Measurements from ENCODE around the gene ROR1. TPM values are rescaled to one million over a fixed set of nuclear protein-coding genes. Genes with fewer than 3 reads are reported as not detected.

The ROR1 gene
- total and polyA plus RNA-seq, 2 donors (not counting 1 experiment from before 2014, with no cell fraction given): 0.46 to 16.0 TPM

GRCh38 chr1:63936276-63936675, 162.5 kb downstream of the ROR1 start:
- TF ChIP-seq EZH2 (IDR thresholded peaks at IDR 0.05; ENCODE audit: borderline replicate concordance, insufficient read depth, low read depth, low read length, poor library complexity, severe bottlenecking) (no peak), CTCF (IDR thresholded peaks at IDR 0.05) (no peak)
- H3K27ac Mint-ChIP-seq: no peak overlapping the region
- H3K27me3 Mint-ChIP-seq: no peaks in the 10 kb centered on the region
- intact Hi-C loops (cut with micrococcal nuclease): no loop called here
- no peaks in the 10 kb centered on the region for H3K9me3 Mint-ChIP-seq (ENCODE audit: insufficient read depth)
- Histone ChIP-seq H3K9ac (ENCODE audit: low read length) (no peak overlapping the region), H3K27me3 (replicated peaks in 1 of 4; ENCODE audit: control extremely low read depth in 1 of 4, control insufficient read depth in 3 of 4, insufficient read depth in 4 of 4, low read length in 3 of 4) (no peaks in the 10 kb centered on the region), H3K4me3 (ENCODE audit: control extremely low read depth in 1 of 5, extremely low read depth in 1 of 5, insufficient read depth in 1 of 5, low read depth in 2 of 5, low read length in 4 of 5) (no peak overlapping the region), H3K4me2 (replicated peaks; ENCODE audit: low read depth, low read length, poor library complexity, severe bottlenecking) (no peak overlapping the region), H3K27ac (ENCODE audit: low read length in 2 of 2) (no peak overlapping the region), H4K20me1 (ENCODE audit: control insufficient read depth, insufficient read depth, low read length, poor library complexity, severe bottlenecking) (no peaks in the 10 kb centered on the region), H3K9me3 (ENCODE audit: control extremely low read depth in 1 of 3, control insufficient read depth in 2 of 3, insufficient read depth in 1 of 3, low read length in 2 of 3) (no peaks in the 10 kb centered on the region), H3K4me1 (ENCODE audit: control insufficient read depth in 2 of 2, insufficient read depth in 2 of 2, low read length in 2 of 2) (peaks cover 0 to 5% of the 10 kb centered on the region in 2 donors), H2AFZ (ENCODE audit: insufficient read depth, low read depth, low read length, poor library complexity, severe bottlenecking) (no peak overlapping the region), H3K36me3 (replicated peaks in 1 of 2; ENCODE audit: control extremely low read depth in 1 of 2, control insufficient read depth in 1 of 2, extremely low read depth in 1 of 2, insufficient read depth in 2 of 2, low read length in 1 of 2) (no peaks in the 10 kb centered on the region), H3K79me2 (ENCODE audit: control insufficient read depth, insufficient read depth, low read length) (no peaks in the 10 kb centered on the region)
- DNase-seq: no peak
- CTCF ChIA-PET: interaction anchor here (0.7 to 1.6 kb wide), 2 partner anchors 22 to 245 kb away, joined by 3 read pairs; no protein-coding TSS in a partner anchor
- POLR2A ChIA-PET: no interaction called here
- no peak overlapping the region for H3K4me3 Mint-ChIP-seq
- ATAC-seq (ENCODE audit: low read depth): no peak
- WGBS (ENCODE audit: insufficient coverage): no CpG with 5 or more reads among the region's 1 CpG
- H3K4me1 Mint-ChIP-seq: peaks cover 5% of the 10 kb centered on the region

- CTCF ChIA-PET: no interaction called here
These were observed 163.0 kb downstream of the ROR1 start for GRCh38 chr1:63936801-63937200.

More at GRCh38 chr1:63936801-63937200, 163.0 kb downstream of the ROR1 start:
- no peak overlapping the region for H3K27ac ChIP-seq (ENCODE audit: low read length in 2 of 2)
- H3K4me1 Mint-ChIP-seq: peaks cover 5% of the 10 kb centered on the region
- POLR2A ChIA-PET: no interaction called here
- H3K4me3 ChIP-seq (ENCODE audit: control extremely low read depth in 1 of 5, extremely low read depth in 1 of 5, insufficient read depth in 1 of 5, low read depth in 2 of 5, low read length in 4 of 5): no peak overlapping the region
- H3K4me1 ChIP-seq (ENCODE audit: control insufficient read depth in 2 of 2, insufficient read depth in 2 of 2, low read length in 2 of 2): peaks cover 0 to 5% of the 10 kb centered on the region in 2 donors
- H3K4me3 Mint-ChIP-seq: no peak overlapping the region
- no peaks in the 10 kb centered on the region for H3K9me3 Mint-ChIP-seq (ENCODE audit: insufficient read depth)
- H2AFZ ChIP-seq (ENCODE audit: insufficient read depth, low read depth, low read length, poor library complexity, severe bottlenecking): no peak overlapping the region
- DNase-seq (no peak), ATAC-seq (ENCODE audit: low read depth) (no peak)
- no peaks in the 10 kb centered on the region for H3K79me2 ChIP-seq (ENCODE audit: control insufficient read depth, insufficient read depth, low read length)
- no peak overlapping the region for H3K4me2 ChIP-seq (replicated peaks; ENCODE audit: low read depth, low read length, poor library complexity, severe bottlenecking)
- intact Hi-C loops (cut with micrococcal nuclease): no loop called here
- H3K36me3 ChIP-seq (replicated peaks in 1 of 2; ENCODE audit: control extremely low read depth in 1 of 2, control insufficient read depth in 1 of 2, extremely low read depth in 1 of 2, insufficient read depth in 2 of 2, low read length in 1 of 2): no peaks in the 10 kb centered on the region
- H4K20me1 ChIP-seq (ENCODE audit: control insufficient read depth, insufficient read depth, low read length, poor library complexity, severe bottlenecking): no peaks in the 10 kb centered on the region
- no peak overlapping the region for H3K9ac ChIP-seq (ENCODE audit: low read length)
- no peaks in the 10 kb centered on the region for H3K27me3 Mint-ChIP-seq
- H3K9me3 ChIP-seq (ENCODE audit: control extremely low read depth in 1 of 3, control insufficient read depth in 2 of 3, insufficient read depth in 1 of 3, low read length in 2 of 3): no peaks in the 10 kb centered on the region
- no peaks in the 10 kb centered on the region for H3K27me3 ChIP-seq (replicated peaks in 1 of 4; ENCODE audit: control extremely low read depth in 1 of 4, control insufficient read depth in 3 of 4, insufficient read depth in 4 of 4, low read length in 3 of 4)
- H3K27ac Mint-ChIP-seq: no peak overlapping the region
- 100% methylated on average over 1 of the region's 2 CpGs for WGBS (ENCODE audit: insufficient coverage)
- TF ChIP-seq EZH2 (IDR thresholded peaks at IDR 0.05; ENCODE audit: borderline replicate concordance, insufficient read depth, low read depth, low read length, poor library complexity, severe bottlenecking): no peak
- no peak for TF ChIP-seq CTCF (IDR thresholded peaks at IDR 0.05)
